Measurements from ENCODE around the gene NUDT14.

NUDT14 gene

DNA sequence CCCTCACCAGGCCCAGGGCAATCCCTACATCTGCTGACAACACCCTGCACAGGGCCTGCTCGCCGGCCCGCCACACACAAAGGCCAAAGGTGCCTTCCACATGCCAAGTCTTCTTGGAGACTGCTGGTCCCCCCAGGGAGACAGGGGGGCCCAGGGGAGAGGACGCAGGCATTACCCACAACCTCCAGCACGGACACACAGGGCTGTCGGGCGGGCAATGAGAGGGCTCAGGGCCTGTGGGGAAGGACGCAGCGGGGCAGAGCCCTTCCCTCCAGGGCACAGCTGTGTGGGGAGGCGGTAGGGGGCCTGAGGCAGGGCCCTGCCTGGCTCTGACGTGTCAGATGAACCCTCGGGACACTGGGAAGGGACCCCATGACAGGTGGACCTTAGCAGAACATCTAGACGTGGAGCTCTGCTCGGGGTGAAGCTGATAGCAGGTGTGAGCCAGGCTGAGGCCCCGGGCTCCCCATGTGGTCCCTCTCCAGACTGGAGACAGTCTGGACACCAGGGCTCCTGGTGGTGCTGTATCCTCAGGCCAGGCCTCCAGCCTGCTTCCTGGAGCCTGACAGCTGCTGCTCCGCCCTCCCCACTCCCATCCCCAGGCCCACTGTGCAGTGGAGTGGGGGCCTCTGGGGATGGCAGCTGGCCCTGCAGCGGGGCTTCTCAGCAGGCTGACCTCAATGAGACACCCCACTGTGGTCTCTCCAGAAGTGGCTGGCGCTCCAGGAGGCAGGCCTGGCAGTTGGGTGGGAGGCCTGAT is 31.6 kb upstream of the NUDT14 start:
- no peak for DNase-seq (ENCODE audit: low spot score)

DNA sequence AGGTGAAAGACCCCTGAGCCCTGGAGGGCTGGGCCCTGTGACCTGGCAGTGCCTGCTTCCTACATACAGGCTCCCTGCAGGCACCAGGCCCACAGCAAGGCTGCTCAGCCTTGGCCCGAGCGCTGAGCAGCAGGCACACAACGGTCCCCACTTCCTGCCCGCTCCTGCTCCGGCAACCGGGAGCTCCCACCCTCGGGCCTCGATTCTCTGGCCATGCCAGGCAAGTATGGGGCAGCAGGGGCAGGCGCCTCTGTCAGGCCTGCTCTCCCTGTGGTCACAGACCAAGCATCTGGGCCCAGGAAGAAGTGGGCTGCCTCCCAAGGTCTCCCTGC is 30.6 kb upstream of the NUDT14 start:
- DNase-seq (ENCODE audit: low spot score), result no peak

DNA sequence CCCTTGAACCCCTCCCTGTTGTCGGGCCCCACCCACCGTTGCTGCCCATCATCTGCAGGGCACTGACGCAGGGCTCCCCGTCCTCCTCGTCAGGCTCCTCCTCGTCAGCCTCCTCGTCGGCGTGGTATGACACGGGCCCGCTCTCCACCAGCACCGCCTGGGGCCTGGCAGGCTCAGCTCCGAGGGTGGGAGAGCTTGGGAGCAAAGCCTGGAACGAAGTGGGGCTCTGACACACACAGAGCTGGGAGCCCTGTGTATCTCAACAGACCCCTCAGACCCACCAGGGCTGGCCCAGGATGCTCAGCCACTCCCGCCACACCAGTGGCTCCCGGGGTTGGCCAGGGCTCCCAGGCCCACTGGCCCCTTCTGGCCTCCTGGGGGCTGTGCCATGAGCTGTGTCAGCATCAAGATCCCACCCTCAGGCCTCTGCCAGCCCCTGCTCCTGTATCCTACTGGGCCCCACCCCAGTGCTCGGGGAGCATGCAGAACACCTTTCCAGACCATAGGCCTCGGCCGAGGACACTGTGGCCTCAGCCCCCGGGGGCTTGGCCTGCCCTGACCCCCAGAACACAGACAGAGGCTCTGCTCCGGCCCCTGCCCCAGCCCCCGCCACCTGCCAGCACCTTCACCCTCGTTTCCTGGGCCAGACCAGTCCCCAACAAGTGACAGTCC is 30.1 kb upstream of the NUDT14 start:
- DNase-seq (ENCODE audit: low spot score), result no peak

DNA sequence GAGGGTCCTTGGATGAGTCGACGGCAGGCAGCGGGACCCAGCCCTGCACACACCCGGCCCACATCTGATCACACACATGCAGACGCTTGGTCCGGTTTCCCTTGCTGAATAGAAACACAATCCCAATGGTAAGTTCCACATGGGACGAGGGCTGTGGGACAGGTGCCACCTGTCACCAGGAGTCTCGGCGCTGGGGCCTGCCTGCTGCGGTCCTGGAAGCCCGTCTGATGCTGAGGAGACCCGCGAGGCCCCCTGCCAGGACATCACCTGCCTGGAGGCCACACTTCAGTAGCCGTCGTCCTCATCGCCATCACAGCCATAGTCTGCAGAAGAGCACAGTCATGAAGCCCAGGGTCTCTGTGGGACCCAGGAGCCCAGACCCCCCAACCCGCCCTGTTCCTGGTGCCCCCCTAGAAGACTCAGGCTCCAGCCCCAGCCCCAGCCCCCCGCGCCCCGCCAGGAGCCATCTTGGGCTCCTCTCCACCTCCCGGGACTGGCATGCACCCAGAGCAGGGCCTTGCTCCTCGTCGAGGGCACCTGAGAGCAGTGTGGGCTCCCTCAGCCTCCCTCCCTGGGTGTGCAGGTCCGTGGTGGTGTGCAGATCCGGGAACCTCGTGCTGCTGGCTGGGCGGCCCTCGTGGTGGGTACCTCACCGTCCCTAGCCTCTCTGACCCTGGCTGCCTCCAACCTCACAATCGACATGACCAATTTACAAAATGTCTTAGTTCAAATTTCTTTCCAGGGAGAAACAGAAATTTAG is 29.3 kb upstream of the NUDT14 start:
- no peak for DNase-seq (ENCODE audit: low spot score)

DNA sequence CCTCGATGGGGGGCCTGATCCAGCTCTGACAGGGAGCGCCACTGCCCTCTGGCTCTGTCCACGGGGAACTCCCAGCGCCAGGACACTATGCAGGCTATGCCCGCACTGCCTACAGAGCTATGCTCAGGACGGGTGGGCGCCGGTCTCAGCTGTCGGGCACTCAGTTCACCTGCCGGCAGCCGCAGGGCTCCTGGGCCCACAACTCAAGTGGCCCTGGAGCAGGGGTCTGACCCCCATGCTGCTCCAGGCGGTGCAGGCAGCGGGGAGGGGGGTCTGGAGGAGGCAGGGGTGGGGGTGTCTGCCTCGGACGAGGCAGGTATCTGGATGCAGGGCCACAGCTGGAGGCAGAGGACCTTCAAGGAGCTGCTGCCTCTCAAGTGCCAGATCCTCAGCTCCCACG is 28.5 kb upstream of the NUDT14 start:
- DNase-seq (ENCODE audit: low spot score), result no peak

DNA sequence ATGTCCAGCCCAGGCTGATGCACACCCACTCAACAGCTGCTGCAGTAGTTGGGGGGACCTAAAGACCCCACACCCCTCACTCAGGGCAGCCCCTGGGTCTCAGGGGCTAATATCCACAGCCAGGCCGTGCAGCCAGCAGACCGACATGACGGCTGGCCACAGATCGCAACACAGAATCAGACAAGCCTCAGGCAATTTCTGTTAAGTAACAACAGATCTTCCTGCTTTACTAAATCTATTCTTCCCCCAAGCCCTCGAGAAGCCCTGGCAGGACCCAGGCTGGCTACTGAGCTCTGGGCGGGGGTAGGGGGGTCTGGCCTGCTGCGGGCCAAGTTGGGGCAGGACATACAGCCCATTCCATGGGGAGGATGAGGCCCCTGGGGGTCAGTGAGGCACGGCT is 28.0 kb upstream of the NUDT14 start:
- no peak for DNase-seq (ENCODE audit: low spot score)

DNA sequence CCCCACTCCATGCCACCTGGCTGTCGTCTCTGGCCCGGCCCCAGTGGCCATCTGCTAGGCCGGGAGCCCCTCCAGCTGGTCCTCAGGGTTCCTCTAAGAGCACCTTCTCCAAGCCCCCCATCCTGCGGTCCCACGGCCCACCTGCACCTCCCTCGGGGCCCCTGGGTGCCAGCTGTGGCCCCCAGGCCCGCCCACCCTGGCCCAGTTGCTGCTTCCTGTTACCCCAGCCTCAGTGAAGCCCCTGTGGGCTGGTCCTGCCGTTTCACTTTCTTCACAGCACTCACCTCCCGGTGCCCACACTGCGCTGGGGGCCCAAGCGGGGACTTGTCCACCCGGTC is 27.6 kb upstream of the NUDT14 start:
- DNase-seq (ENCODE audit: low spot score), result no peak

DNA sequence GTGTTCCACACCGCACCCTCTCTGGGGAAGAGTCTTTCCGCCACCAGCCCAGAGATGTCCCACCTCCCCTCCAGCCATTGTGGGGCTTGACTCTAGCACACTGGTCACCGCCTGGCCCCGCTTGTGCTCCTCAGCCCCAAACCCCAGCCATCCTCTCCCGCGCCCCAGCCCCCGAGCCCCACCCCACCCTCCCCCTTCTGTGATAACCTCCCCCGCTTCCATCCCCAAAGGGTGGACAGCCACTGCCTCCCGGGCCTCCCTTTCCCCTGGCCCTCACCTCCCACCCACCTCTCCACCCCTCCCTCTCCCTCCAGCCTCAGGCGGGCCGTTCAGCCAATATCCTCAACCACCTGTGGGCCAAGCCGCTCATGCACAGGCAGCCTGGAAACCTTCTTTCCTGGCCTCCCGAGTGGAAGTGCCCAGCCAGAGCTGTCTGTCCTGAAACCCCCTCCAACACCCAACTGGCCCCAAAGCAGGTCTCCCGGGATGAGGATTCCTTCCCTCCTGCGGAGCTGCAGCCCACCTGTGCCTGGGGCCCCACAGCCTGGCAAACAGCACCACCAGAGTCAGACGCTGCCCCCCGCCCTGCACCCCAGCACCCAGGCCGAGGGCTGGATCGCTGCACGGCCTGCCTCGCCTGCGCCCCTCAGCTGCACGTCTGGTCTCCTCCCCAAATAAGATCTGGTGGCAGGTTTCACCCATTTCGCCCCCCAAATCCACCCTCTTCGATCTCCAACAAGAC is 27.1 kb upstream of the NUDT14 start:
- no peak for DNase-seq (ENCODE audit: low spot score)

DNA sequence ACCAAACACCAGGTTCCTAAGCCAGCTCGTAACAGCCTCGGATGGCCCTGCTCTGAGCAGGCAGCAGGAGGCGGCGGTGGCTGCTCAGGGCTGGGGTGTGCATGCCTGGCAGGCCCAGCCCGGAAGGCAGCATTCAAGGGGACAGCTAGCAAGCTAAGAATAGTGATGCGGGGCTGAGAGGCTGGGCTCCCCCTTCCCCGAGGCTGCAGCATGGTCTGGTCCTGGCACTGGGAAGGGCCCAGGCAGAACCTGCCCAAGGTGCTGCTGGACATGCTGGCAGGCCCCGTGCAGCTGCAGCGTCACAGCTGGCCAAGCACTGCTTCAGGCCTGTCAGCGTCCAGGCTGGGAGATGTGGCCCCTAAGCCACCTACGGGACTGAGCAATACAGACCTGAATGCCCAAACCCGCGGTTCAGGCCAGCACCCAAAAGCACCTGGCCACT is 26.4 kb upstream of the NUDT14 start:
- DNase-seq (ENCODE audit: low spot score), result no peak

DNA sequence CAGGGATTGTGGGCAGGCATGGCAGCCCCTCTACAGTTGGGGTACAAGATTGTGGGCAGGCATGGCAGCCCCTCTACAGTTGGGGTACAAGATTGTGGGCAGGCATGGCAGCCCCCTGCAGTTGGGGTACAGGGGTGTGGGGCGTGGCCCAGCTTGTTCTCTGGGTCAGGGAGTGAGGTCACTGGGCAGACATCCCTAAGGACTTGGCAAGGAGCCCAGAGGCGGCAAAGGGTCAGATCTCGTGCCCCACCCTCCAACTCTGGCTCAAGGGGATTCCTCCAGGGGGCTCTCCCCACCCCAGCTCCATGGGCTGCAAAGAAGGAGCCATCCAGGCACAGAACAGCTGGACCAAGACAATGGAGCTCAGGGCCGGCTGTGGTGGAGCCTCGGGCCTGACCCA is 25.8 kb upstream of the NUDT14 start:
- DNase-seq (ENCODE audit: low spot score), result no peak

DNA sequence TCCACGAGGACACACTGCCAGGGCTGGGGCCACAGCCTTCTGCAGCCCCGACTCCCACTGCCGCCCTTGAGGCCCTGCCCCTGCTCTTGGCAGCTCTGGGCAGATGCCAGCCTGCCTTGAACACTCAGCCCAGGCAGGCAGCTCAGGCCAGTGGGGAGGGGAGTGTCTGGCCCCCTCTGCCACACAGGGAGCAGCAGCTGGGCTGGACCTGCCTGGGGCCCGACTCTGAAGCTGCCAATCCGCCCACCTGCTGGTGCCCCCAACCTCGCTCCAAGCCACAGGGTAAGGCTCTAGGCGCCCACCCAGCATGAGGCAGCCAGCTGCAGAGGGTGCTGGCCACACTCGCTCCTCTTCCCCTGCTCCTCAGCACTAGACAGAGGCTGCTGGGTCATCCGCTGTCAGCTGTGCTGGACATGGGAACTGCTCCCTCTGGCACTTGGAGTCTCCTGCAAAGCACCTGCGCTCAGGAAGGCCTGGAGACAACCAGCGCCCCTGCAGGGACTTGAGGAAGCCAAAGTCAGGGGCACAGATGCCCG is 24.6 kb upstream of the NUDT14 start:
- no peak for DNase-seq (ENCODE audit: low spot score)

DNA sequence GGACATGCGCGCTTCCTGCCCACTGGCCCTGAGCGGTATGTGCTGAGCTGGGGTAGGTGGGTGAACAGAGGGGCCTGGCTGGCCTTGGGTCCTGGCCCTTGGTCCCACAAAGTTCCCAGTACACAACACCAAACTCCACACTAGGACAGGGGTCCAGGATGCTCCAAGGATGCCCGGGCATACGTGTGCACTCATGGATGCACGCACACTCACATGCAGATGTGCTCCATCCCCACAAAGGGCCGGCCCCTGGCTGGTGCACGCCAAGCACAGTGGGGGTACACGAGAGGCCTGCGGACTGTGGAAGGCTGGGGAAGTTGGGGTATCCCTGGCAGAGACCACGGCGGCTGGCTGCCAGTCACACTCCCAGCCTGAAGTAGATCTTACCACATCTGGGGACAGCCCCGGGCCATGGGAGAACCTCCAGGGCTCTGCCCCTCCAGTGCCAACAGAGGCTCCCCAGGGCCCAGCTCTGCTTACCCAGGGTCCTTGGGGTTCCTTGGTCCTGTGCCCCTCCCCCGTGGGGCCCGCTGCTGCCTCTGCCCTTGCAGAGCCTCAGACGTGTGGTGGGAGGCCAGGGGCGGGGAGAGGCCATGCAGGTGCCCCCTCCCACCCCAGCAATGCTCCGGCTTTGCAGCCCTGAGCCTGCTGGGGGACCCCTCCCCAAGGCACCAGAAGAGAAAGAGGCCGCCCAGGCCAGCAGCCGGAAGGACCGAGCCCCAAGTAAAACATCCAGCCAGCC is 24.0 kb upstream of the NUDT14 start:
- DNase-seq (ENCODE audit: low spot score), result no peak

DNA sequence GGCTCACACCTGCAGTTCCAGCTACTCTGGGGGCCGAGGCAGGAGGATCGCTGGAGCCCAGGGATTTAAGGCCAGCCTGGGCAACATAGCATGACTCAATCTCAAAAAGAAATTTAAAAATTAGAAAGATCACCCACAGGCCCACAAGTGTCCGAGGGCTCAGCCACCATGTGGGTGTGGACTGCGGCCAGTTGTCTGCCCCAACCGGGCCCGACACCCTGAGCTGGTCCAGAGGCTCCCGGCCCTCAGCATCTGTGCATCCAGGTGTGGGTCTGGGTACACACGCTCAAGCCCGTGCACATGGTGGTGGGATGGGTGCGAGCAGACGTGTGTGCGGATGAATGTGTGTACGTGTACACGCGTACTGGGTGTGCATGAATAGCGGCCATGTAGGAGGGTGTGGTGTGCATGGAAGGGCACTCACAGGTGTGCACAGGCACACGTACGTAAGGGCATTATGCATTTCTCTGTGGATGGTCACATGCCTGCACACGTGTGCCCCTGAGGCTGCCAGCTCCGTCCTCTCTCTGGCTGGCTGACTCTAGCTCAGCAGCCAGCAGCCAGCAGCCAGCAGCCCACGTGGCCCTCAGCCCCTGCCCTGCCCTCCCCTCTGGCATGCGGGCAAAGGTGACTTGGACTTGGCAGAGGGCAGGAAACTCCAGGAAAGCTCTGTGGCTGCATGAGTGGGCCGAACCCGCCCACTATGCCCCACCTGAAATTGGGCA is 23.3 kb upstream of the NUDT14 start:
- DNase-seq (ENCODE audit: low spot score), result peak; percentile 82

DNA sequence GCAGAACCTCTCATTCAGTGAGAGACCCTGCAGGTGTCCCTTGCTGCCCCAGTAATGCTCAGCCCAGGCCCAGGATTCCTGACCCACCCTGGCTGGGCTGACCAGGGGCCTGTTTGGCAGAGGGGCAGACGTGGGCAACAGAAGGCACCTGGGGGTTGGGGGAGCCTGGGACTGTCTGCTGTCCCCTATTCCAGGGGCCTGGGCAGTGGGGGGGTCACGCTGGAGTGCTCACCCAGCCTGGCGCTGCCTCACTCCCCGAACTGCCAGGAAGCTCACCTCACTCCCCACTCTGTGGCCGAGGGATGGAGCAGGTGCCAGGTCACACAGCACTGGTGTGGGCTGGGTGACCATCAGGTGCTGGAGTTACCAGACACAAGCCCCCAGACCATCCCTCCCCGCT is 22.6 kb upstream of the NUDT14 start:
- no peak for DNase-seq (ENCODE audit: low spot score)

DNA sequence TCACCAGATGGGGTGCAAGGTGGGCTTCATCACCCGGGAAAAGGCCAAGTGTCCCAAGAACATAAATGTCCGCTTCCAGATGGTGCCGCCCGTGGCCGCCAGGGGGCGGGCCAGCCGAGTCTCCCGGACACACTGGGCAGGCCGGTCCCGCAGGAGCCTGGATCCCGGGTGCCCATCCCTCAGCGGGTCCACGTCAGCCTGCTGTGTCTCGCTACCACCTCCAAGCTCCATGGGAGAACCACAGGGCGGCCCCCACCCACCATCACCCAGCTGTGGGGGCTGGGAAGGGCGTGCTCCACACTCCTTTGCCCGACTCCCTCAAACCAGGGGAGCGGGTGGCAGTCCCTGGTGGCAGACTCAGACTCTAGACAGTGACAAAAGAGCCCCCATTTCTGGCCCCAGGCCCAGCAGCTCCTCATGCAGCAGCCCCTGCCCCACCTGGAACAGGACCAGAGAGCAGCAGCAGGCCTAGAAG is 22.0 kb upstream of the NUDT14 start:
- peak; percentile 64 for DNase-seq (ENCODE audit: low spot score)

DNA sequence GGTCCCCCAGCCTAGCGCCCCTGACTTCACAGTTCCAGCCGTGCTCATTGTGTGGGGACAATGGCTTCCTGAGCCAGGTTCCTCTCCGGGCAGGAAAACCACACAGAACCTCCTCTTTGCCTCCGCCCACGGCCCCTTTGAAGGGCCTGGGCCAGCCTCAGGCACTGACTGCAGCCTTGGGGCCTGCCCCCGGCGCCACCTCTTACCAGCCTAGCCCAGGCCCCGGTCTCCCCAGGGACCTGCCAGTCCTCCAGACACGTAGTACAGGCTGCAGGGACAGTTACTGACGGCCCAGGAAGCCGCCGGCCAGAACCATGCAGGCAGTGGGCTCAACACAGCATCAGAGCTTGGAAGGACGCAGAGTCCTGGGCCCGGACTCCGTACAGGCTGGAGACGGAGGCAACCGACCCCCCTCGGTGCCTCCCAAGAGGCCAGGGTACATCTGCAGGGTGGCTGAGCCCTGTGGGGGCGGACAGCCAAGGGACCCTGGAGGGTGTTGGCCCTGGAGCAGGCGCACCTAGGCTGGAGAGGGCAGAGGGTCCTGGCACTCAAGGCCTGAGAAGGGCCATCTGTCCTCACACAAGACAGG is 20.9 kb upstream of the NUDT14 start:
- DNase-seq (ENCODE audit: low spot score), result no peak

DNA sequence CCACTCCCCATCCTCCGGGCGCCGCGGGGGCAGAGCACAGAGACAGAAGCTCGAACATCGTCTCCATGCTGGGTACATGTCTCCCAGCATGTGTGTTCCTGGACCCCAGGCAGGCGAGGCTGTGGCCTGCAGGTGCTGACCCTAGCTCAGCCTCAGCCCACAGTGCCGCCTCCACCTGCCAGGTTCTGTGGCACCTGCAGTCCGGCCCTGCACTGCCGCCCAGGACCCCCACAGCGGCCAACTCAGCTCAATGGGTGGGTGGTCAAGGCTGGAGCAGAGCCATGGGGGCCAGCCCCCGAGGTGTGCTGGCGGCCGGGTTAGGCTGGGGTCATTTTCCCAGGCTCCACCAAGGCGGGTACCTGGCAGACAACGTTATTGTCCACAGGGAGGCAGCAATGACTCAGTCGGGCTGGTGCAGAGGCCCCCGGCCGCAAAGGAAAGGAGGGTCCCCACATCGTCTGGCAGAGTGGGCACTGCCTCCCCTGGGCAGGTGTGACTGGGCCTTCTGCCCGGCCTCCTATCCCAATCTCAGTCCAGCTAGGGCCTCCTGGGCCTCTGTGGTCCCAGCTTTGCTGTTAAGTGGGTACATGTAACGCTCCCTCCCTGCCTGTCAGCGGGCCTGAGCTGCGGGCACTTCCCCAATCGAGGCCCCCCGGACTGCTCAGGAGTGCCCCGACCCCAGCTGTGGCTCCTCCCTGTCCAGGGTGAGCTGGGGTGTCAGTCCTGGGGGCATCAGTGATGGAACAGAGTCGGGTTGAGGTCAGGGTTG is 20.2 kb upstream of the NUDT14 start:
- no peak for DNase-seq (ENCODE audit: low spot score)

DNA sequence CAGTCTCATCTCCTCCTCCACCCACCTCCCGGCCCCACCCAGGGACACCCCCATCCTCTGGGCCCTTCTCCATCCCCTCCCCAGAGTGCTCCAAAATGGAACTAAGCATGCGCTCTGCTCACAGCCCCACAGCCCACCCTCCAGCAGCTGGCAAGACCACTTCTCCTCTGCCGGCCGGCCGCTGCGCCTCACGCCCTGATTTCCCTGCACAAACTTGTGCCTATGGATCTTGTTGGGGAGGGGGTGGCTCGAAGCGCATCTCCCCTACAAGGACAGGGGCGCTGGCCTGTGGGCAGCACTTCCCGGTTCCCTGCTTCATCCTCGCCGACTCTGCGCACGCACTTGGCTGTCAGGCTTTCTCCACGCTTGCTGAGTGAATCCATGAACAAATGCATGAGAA is 19.5 kb upstream of the NUDT14 start:
- DNase-seq (ENCODE audit: low spot score), result no peak

DNA sequence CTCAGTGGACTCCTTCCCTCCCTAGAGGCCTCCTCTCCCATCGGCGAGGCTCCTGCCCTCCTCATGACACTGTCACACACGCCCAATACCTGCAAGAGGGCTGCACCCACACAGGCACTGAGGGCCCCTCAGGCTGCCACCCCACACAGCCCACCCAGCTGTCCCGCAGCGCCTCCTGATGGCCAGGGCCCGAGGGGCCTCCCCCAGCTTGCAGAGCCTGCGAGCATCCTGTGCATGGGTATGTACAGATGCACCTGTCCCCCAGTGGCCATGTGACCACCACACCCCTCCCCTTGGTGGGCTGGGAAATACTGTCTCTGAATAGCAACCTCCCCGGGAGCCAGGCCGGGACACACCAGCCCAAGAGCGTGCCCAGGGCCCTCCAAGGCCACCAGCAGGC is 19.0 kb upstream of the NUDT14 start:
- no peak for DNase-seq (ENCODE audit: low spot score)

DNA sequence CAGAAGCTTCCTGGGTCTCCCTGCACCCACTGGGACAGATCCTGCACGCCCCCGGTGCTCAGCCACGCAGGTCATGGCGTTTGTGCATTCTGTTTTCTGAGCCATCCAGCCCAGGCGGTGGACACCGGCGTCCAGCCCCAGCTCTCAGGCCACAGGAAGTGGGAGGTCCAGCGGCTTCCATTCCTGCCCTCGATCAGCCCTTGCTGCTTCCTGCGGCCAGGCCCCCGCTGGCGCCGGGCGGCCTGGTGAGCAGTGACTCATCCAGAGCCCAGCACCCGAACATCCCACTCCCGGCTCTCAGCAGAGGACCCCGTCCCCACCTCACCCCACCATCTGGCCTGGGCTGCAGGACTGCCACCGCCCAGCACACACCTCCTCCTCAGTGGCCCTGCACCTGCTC is 18.0 kb upstream of the NUDT14 start:
- no peak for DNase-seq (ENCODE audit: low spot score)
